Activated naive CD4-positive, alpha-beta T cell treated with Interleukin-2 at 50 U/mL for 16 hours (primary cell): ENCODE data around the gene DSP.
A peak's percentile ranks its signal among the peaks of the same experiment; 100 is the strongest.

ENCODE experiments used
- DNase-seq: peaks from one replicate; pipeline ENCODE4 v3.0.0-alpha.2; 2020

The DSP gene

GRCh38 chr6:7594579-7595125 lies 53.2 kb downstream of the DSP start:
- no peak for DNase-seq

GRCh38 chr6:7604003-7604402 lies 62.5 kb downstream of the DSP start:
- DNase-seq: no peak

GRCh38 chr6:7604506-7604905 lies 63.0 kb downstream of the DSP start:
- DNase-seq: no peak

GRCh38 chr6:7615611-7616383 lies 74.3 kb downstream of the DSP start:
- DNase-seq: peak; percentile 19

GRCh38 chr6:7617801-7618764 lies 76.6 kb downstream of the DSP start:
- no peak for DNase-seq

- no peak for DNase-seq
These were observed 80.3 kb downstream of the DSP start for GRCh38 chr6:7621761-7622160.

GRCh38 chr6:7624796-7625710 lies 83.6 kb downstream of the DSP start:
- no peak for DNase-seq

GRCh38 chr6:7628479-7628878 lies 87.0 kb downstream of the DSP start:
- no peak for DNase-seq

- DNase-seq: no peak
These were observed 87.4 kb downstream of the DSP start for GRCh38 chr6:7628909-7629308.

- no peak for DNase-seq
These were observed 87.8 kb downstream of the DSP start for GRCh38 chr6:7629321-7629720.

GRCh38 chr6:7630792-7631191 lies 89.3 kb downstream of the DSP start:
- DNase-seq: no peak

GRCh38 chr6:7631466-7631865 lies 90.0 kb downstream of the DSP start:
- no peak for DNase-seq

GRCh38 chr6:7632501-7633290 lies 91.2 kb downstream of the DSP start:
- DNase-seq: no peak

GRCh38 chr6:7633361-7633760 lies 91.9 kb downstream of the DSP start:
- no peak for DNase-seq

GRCh38 chr6:7636151-7636550 lies 94.7 kb downstream of the DSP start:
- no peak for DNase-seq
